Activated CD8-positive, alpha-beta memory T cell treated with anti-CD3 and anti-CD28 coated beads, Interleukin-2, amount 50 U/mL, for 48 hours (primary cell): ENCODE measurements around the gene HILPDA.

ENCODE experiments used
- DNase-seq: peaks from one replicate; pipeline ENCODE4 v3.0.0-alpha.2; 2020

Gene HILPDA, protein sequence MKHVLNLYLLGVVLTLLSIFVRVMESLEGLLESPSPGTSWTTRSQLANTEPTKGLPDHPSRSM

DNA sequence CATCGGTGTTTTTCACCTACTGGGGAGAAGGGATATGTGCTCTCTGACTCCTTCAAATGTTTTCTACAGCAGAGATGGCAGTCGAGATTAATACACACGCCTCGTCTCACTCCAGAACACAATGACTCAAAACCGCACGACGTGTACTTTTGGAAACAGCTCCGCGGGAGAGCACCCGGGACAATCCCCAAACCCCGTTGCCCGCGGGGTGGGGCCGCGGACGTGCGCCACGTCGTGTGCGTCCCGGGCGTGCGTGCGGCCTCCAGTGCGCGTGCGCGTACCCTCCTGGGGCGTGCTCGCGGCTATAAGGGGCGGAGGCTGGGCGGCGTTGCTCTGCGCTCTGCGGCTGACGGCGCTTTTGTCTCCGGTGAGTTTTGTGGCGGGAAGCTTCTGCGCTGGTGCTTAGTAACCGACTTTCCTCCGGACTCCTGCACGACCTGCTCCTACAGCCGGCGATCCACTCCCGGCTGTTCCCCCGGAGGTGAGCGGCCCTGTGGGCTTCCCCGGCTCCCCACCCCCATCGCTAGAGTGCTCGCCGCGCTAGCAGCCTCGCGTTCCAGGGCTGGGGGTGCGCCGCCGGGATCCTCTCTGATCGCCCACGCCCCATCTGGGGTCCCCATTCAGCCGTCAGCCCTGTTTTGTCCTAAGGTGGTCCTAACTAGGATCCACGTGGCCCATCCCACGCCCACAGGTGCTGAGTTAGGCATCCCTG is at the start of gene HILPDA:
Gene HILPDA (plus strand): TSS at position 336 of the 712 bp plus-strand sequence. CDS start 1,391 bp downstream, outside the sequence.
- DNase-seq, result peak; percentile 96

- no peak for DNase-seq
Observed at GRCh38 chr7:128406314-128407232, 49.1 kb upstream of the HILPDA start.

DNA sequence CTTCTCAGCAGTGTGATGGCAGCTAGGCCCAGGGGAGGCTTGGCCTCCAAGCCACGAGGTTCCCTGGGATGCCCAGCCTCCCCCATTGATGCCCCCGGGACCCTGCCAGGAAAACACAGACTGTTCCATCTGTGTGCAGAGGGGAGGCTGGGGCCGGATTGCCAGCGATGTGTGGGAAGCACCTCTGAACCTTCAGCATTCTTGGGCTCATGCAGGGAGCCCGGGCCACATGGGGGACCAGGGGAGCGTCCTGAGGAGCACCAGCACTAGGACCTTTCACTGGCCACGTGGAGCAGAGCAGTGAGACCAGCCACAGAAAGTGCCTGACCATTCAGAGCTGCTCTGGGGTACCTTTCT is 48.5 kb upstream of the HILPDA start:
- DNase-seq, result no peak

DNA sequence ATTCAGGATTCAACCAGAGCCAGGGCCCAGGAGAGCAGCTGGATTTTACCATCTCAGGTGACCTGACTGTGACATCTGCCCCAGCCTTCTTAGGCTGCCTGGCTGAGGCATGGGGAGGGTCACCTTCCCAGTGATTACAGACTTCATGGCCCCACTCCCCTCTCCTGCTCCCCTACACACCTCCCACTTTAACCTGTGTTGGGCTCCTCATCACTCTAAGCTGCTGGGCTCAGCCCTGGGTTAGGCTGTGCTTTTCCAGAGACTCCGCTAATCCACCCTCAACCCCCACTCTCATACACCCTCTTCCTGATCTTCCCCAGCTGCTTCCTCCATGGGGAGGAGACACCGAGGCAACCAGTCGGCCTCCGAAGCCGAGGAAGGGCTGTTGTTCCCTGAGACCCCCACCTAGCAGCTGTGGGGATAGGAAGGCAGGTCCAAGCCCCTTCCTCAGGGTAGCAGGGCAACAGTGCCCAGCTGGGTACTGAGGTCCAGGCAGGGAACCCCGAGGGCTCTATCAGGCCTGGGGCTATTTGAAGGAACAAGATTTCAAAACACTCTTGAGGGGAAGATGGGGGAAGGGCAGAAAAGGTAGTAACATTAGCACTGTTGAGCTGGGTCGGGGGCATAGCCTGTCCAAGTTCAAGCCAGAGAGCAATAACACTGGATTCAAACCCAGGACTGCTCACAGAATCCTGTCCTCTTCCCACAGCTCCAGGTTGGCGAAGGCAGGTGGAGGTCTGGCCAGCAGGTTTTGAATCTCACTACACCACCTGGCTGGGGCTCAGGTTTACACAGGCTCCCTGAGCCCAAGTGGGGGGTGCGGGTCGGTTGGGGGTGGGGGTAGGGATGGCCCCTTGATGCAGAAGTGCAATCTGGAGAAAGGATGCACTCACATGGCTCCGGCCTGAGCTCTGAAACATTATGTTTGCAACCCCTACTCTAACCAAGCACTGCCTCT is 47.6 kb upstream of the HILPDA start:
- no peak for DNase-seq

DNA sequence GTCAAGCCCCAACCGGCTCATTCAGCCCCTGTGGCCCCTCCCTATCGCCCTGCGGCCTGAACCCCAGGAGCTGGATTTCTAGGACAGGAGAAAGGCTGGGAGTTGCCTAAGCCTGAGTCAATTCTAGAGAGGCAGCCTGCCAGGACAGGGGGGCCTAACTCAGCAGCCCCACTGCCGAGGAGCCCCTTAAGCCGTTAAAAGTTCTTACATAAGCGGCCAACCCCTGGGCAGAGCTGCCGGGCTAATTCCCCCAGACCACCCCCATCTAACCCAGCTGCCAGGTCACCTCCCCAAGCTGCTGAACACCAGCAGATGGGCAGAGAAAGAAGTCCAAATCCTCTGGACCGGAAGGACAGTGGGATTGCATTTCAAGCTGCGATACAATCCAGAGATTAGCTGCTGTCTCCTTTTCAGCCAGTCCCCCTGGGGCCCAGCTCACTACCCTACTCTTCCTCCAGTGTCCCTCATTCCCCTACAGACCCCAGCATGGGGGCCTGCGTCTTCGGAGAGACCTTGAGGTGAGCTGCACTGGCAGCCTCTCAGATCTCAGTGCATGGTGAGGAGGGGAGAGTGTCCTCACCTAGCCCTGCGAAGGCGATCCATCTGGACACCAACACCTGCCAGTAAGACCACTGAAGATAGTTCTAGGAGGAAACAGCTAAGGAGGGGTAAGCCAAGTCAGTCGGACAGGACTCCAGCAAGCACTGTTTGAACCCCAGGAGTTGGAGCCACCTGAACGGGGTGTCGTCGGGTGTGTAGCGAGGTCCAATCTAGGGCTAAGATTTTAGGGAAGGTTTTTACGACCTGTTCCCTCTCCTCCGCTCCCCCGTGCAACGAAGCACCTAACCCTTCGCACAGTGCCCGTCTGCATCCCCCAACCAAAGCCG is 46.7 kb upstream of the HILPDA start:
- DNase-seq, result no peak

DNA sequence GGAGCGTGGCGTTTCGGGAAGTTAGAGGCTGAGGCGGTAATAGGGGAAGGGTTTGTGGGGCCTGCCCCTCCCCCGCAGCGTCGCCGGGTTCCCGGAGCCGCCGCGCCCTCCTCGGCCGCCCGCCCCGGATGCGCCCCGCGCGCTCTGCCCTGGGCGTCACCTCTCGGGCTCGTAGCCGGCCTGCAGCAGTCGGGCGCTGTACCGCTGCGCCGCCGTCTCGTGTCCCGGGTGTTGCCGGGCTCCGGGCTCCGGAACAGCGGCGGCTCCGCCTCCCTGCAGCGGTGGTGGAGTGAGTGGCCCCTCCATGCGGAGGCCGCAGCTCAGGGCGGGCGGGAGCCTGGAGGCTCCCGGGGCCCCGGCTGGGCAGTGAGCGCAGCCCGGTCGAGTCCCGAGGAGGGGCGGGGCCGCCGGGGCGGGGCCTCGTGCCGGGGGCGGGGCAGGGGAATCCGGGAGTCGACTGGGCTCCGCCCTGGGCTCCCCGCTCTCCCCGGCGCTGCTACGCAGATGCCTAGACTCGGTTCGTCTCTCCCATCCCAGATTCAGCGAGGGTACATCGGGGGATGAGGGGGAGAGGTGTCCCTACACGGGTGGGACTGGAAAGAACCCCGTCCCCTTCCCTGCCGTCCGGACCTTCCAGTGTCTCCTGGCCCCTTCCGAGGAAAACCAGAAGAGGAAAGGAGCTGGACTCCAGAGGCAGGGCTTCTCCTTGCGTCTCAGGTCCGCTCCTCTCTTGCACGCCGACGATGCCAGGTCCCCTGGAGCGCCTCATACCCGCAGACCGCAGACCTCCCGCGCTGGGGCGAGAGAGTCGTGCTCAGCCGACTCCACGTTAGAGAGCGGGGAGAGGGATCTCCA is 45.9 kb upstream of the HILPDA start, which contains the start of gene IMPDH1:
Gene IMPDH1 (minus strand): TSS at position 387 of the 855 bp plus-strand sequence. CDS start 81 bp downstream, at position 306.
- peak; percentile 95 for DNase-seq

DNA sequence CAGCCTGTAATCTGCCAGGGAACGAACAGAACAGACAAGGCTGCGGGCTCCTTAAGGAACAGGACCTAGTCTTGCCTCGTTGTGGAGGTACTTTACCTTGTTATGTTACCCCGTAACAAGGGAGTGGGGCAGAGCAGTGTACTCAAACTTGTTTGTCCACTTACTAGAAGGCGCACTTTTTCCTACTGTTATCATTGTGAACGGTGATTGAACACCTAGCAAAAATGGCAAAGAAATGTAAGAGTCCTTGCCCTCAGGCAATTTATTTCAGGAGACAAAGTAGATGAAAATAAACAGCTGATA is 45.3 kb upstream of the HILPDA start:
- DNase-seq, result no peak

DNA sequence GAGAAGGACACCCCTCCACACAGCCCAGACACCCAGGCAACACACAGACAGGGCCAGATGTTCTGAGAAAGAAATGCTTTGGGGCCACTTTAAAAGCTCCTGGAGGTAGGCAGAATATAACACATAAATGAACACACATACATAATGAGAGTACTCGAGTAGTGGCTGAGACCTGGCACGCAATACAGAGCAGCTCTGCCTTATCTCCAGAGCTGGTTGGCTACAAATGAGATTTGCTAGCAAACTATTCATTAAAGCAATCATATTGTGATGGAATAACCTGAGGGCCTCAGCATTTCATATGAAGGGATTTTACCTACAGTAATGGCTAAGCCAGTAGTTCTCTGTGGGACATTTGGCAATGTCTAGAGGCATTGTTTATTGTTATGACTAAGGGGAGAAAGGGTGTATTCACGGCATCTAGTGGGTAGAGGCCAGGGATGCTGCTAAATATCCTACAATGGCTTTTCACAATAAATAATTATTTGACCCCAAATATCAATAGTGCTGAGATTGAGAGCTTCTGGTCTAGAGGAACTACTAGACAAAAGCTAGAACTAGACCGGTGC is 40.4 kb upstream of the HILPDA start:
- no peak for DNase-seq

GRCh38 chr7:128417071-128417470 is 38.6 kb upstream of the HILPDA start:
- no peak for DNase-seq

DNA sequence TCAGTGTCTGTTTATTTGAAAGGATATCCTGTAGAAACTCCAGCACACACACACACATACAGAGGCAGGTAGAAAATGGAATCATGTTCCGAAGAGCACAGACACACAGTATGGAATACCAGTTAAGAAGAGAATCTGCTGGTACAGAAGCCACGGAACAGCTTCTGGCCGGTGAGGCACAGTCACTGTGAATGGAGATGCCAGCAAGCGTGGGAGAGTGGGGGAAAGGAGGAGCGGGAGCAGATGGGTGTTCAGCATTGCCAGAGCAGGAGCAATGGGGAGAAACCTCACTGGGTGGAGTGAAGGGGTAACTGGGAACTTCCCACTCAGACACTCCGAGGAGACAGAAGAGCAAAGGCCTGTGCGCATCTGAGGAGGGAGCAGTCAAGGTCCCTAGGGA is 36.4 kb upstream of the HILPDA start:
- no peak for DNase-seq

DNA sequence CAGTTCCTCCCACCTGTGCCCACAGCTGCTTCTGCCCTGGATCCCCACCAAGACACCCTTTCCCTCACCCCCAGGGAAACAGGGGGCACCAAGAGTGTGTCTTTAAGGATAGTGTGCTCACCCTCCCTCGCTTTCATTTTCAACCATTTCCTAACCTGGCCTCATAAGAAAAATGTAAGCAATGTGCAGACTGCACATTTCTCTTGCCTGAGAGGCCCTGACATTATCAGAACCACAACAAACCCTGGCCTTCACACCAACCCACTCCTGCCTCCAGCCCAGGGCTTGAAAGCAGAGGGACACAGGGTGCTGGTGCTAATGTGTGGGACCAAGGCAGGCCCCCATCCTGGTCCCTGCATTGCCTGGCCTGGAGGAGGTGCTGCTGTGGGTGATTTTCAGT is 34.9 kb upstream of the HILPDA start:
- no peak for DNase-seq

- no peak for DNase-seq
Observed at GRCh38 chr7:128421384-128421783, 34.3 kb upstream of the HILPDA start.

GRCh38 chr7:128422037-128422436 is 33.6 kb upstream of the HILPDA start:
- DNase-seq, result no peak

DNA sequence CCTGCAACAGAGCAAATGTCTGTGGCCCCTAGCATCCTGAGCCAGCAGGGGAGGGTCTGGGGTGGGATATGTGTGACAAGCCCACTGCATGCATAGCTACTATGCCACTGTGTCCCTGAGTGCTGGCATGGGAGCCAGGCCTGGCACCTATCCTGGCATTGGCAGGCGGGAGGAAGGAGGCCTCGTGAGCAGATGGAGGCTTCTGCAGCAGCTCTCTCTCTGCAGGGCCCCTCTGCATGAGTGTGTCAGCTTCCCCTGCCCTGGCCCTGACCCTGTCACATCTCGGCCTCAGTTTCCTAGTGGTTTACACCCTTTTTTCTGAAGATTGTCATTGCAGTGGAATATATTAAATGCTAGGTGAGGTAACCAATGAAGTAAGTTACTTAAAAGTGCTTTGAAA is 32.8 kb upstream of the HILPDA start:
- DNase-seq, result no peak

- no peak for DNase-seq
Observed at GRCh38 chr7:128424686-128425275, 30.9 kb upstream of the HILPDA start.

DNA sequence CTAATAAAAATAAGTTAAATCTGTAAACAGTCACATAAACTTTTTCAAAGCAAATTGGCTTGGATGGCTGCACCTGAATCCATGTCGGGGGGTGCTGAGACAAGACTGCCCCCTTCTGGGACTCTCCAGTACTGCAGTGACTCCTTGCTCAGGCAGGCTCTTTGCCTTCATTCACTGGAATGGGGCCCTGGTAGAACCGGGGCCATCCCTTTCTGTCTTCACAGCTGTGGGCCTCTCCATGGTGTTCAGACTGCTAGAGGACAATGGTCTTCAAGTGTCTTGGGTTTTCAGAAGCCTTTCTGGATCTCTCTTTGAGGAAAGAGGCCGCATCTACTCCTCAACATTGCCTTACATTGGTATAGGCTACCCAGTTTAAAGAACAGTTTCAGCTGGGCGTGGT is 29.8 kb upstream of the HILPDA start:
- peak; percentile 97 for DNase-seq

DNA sequence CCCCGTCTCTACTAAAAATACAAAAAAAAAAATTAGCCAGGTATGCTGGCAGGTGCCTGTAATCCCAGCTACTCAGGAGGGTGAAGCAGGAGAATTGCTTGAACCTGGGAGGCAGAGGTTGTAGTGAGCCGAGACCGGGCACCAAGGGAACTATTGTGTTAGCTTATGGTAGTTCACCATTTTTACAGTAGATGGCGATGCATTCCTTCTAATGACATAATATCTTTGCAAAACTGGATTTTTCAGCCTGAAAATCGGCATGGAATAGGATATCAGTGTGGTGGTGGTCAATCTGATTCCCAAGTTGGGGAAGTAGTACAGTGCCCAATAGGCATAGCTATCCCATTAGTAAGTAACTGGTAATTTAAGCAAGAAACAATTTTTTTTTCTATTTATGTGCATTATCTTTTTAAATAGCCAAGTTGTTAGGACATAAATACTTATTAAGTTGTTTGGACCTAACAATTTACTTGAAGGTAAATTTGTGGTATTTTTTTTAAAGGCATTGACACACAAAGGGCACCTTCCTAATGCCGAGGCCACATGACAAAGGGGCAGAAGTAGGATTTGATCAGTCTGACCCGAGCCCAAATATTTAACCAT is 28.3 kb upstream of the HILPDA start:
- DNase-seq, result no peak

DNA sequence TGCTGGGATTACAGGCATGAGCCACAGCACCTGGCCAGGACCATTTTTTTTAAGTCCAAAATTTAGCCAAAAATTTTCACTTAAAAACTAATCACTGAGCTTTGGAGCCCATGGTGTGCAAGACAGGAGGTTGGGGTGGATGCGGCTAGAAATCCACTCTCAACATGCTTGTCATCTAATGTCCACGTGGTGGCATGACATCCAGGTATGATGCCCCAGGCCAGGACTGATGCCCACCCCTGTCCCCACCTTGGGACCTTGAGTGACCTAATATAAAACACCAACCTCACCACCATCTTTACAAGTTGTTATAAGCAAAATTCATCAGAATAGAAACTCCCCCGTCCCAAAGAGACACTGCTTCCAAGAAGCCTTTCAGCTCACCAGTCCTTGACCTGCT is 25.5 kb upstream of the HILPDA start:
- DNase-seq, result no peak

- no peak for DNase-seq
Observed at GRCh38 chr7:128431221-128431620, 24.5 kb upstream of the HILPDA start.

DNA sequence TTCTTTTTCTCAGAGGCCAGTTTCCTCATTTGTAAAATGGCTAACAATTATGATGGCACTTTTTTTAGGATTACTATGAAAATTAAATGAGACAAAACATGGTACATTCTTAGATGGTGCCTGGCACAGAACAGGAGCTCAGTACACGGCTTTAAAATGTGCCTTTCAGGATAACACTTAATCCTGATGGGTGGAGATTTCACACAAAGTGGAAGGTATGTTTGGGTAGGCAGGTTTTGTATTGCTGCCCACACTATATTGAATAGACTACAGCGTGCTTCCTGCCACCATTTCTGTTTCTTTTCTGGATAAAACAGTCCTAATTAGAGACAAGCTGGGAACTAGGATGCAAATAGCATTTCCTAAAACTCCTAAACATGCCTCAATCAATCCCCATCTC is 23.9 kb upstream of the HILPDA start:
- DNase-seq, result no peak
